Fibroblast of lung (primary cell): ENCODE data around the gene LYAR. TPM values are rescaled to one million over a fixed set of nuclear protein-coding genes. Genes with fewer than 3 reads are reported as not detected.
A peak's percentile ranks its signal among the peaks of the same experiment; 100 is the strongest.

Experiments
- DNase-seq, 2 donors: peaks; one replicate each; pipeline versions ENCODE4 v3.0.0 to v3.0.0-alpha.2; 2010; ENCODE audit warnings: low read depth in 2 of 2
- H2AFZ ChIP-seq: 2 replicates; pipeline ENCODE4 v1.5.1; 2012; ENCODE audit warnings: low read length, control low read depth, inconsistent platforms
- H3K27ac ChIP-seq: 2 replicates; pipeline ENCODE4 v1.5.1; 2011; ENCODE audit warnings: low read length, control low read depth; ENCODE audit not compliant: insufficient read depth
- H3K27me3 ChIP-seq: 2 replicates; pipeline ENCODE4 v1.5.1; 2011; ENCODE audit warnings: mild to moderate bottlenecking, low read length; ENCODE audit not compliant: control insufficient read depth, insufficient read depth
- H3K36me3 ChIP-seq: 2 replicates; pipeline ENCODE4 v1.5.1; 2011; ENCODE audit warnings: low read length; ENCODE audit not compliant: control insufficient read depth, insufficient read depth
- H3K4me1 ChIP-seq: 2 replicates; pipeline ENCODE4 v1.5.1; 2011; ENCODE audit warnings: low read length; ENCODE audit not compliant: control insufficient read depth, insufficient read depth; ENCODE audit errors: extremely low read depth
- H3K4me2 ChIP-seq: 2 replicates; pipeline ENCODE4 v1.5.1; 2011; ENCODE audit warnings: low read length, control low read depth; ENCODE audit not compliant: insufficient read depth; ENCODE audit errors: extremely low read depth
- H3K4me3 ChIP-seq, 4 experiments: fragments of 200-600 bp in 1 of 4; sonication (generic) in 1 of 4; replicated peaks in 1 of 4; 2 replicates each; pipeline ENCODE4 v1.5.1; 2011 to 2016; ENCODE audit warnings: low read length in 4 of 4, low read depth in 3 of 4, mild to moderate bottlenecking in 3 of 4, control low read depth in 2 of 4, inconsistent platforms in 1 of 4, mixed read lengths in 1 of 4; ENCODE audit not compliant: insufficient read depth in 1 of 4; ENCODE audit errors: control extremely low read depth in 1 of 4
- H3K79me2 ChIP-seq: 2 replicates; pipeline ENCODE4 v1.5.1; 2012; ENCODE audit warnings: mild to moderate bottlenecking, low read length, inconsistent platforms; ENCODE audit not compliant: control insufficient read depth, insufficient read depth
- H3K9ac ChIP-seq: 2 replicates; pipeline ENCODE4 v1.5.1; 2011; ENCODE audit warnings: mild to moderate bottlenecking, low read length, control low read depth; ENCODE audit not compliant: insufficient read depth
- H3K9me3 ChIP-seq: 2 replicates; pipeline ENCODE4 v1.5.1; 2012; ENCODE audit warnings: low read depth, low read length; ENCODE audit not compliant: control insufficient read depth, insufficient read depth
- H4K20me1 ChIP-seq: 2 replicates; pipeline ENCODE4 v1.5.1; 2011; ENCODE audit warnings: low read length; ENCODE audit not compliant: control insufficient read depth, insufficient read depth; ENCODE audit errors: extremely low read depth
- CTCF ChIP-seq, 2 donors: IDR thresholded peaks in 1 of 2; conservative IDR thresholded peaks in 1 of 2; 1 replicate in 1 of 2; 2 replicates in 1 of 2; pipeline ENCODE4 v1.5.1; 2011 to 2012; ENCODE audit warnings: low read length in 2 of 2, control low read depth in 1 of 2, inconsistent platforms in 1 of 2, low read depth in 1 of 2, mild to moderate bottlenecking in 1 of 2
- EZH2 ChIP-seq: IDR thresholded peaks from 2 replicates; pipeline ENCODE4 v1.5.1; 2012; ENCODE audit warnings: low read length, control low read depth, mild to moderate bottlenecking; ENCODE audit errors: missing control alignments
- polyA plus RNA-seq, 2 donors: library from polyadenylated mRNA; depleted of rRNA in 1 of 2; stranded (reverse) in 1 of 2; unstranded in 1 of 2; fragments of >200 nt; gene quantifications; 2 replicates each; pipeline ENCODE4 v1.2.1, GENCODE V29; 2011 to 2012; ENCODE audit warnings: missing spikeins in 1 of 2
- total RNA-seq: library from RNA; depleted of rRNA; stranded (reverse); fragments of >200 nt; gene quantifications from 2 replicates; pipeline ENCODE4 v1.2.1, GENCODE V29; 2014

Gene LYAR
- total and polyA plus RNA-seq, 2 donors (not counting 1 experiment from before 2014, with no cell fraction given) = 10.1 to 11.1 TPM

- Histone ChIP-seq H3K27me3 (no peaks in the 10 kb centered on the region), H3K36me3 (peaks cover 5% of the 10 kb centered on the region), H4K20me1 (no peaks in the 10 kb centered on the region), H3K9ac (no peak overlapping the region), H3K9me3 (no peaks in the 10 kb centered on the region), H3K4me3 (no peak overlapping the region), H2AFZ (no peak overlapping the region), H3K4me1 (no peaks in the 10 kb centered on the region), H3K27ac (no peak overlapping the region), H3K4me2 (no peak overlapping the region), H3K79me2 (no peaks in the 10 kb centered on the region)
- TF ChIP-seq EZH2 = no peak
- no peak for TF ChIP-seq CTCF (conservative IDR thresholded peaks at IDR 0.05 in 1 of 2, IDR thresholded peaks at IDR 0.05 in 1 of 2; ENCODE audit: low read depth in 1 of 2, low read length in 2 of 2)
- no peak for DNase-seq
These were observed 18.0 kb downstream of the LYAR start for GRCh38 chr4:4271912-4272311.

- no peak for TF ChIP-seq EZH2
- no peak for TF ChIP-seq CTCF (conservative IDR thresholded peaks at IDR 0.05 in 1 of 2, IDR thresholded peaks at IDR 0.05 in 1 of 2; ENCODE audit: low read depth in 1 of 2, low read length in 2 of 2)
- no peak overlapping the region for H2AFZ ChIP-seq
- no peaks in the 10 kb centered on the region for H3K79me2 ChIP-seq
- H3K36me3 ChIP-seq = peaks cover 3% of the 10 kb centered on the region
- H3K4me3 ChIP-seq = no peak overlapping the region
- H3K9me3 ChIP-seq = no peaks in the 10 kb centered on the region
- H4K20me1 ChIP-seq = no peaks in the 10 kb centered on the region
- no peaks in the 10 kb centered on the region for H3K27me3 ChIP-seq
- H3K4me1 ChIP-seq = no peaks in the 10 kb centered on the region
- DNase-seq = peak in 1 of 2 donors; percentile 42
- no peak overlapping the region for H3K27ac ChIP-seq
- H3K4me2 ChIP-seq = no peak overlapping the region
- H3K9ac ChIP-seq = no peak overlapping the region
These were observed 19.4 kb downstream of the LYAR start for GRCh38 chr4:4270529-4270928.

- H3K27ac ChIP-seq = no peak overlapping the region
These were observed 20.1 kb downstream of the LYAR start for GRCh38 chr4:4269856-4270255.

More at GRCh38 chr4:4269856-4270255, 20.1 kb downstream of the LYAR start:
- H3K4me2 ChIP-seq = no peak overlapping the region
- no peaks in the 10 kb centered on the region for H3K27me3 ChIP-seq
- no peaks in the 10 kb centered on the region for H3K9me3 ChIP-seq
- no peaks in the 10 kb centered on the region for H3K79me2 ChIP-seq
- H3K36me3 ChIP-seq = peaks cover 3% of the 10 kb centered on the region
- no peaks in the 10 kb centered on the region for H4K20me1 ChIP-seq
- no peak overlapping the region for H2AFZ ChIP-seq
- H3K4me3 ChIP-seq = no peak overlapping the region
- no peaks in the 10 kb centered on the region for H3K4me1 ChIP-seq
- TF ChIP-seq EZH2 (no peak), CTCF (conservative IDR thresholded peaks at IDR 0.05 in 1 of 2, IDR thresholded peaks at IDR 0.05 in 1 of 2; ENCODE audit: low read depth in 1 of 2, low read length in 2 of 2) (no peak)
- no peak overlapping the region for H3K9ac ChIP-seq
- peak; percentile 17 to 43 for DNase-seq
